Bronchial smooth muscle cell (primary cell): ENCODE measurements around the gene SNX19. TPM values are rescaled to one million over a fixed set of nuclear protein-coding genes. Genes with fewer than 3 reads are reported as not detected.

ENCODE experiments used
- total RNA-seq: library from RNA; depleted of rRNA; stranded (reverse); fragments of >200 nt; gene quantifications from 2 replicates; pipeline ENCODE4 v1.2.1, GENCODE V29; 2014

The SNX19 gene
- 42.4 and 69.7 TPM in 2 replicates for total RNA-seq

GRCh38 chr11:130916238-130916855 lies at the start of gene SNX19:
Gene SNX19, minus strand, starts transcription at chr11:130916479. Its CDS starts 540 bp downstream, at chr11:130915939.

